ENCODE results near the gene CELF1. TPM values are rescaled to one million over a fixed set of nuclear protein-coding genes. Genes with fewer than 3 reads are reported as not detected.

Gene CELF1
- total and polyA plus RNA-seq, 2 of the 13 experiments (the other 11 are each of a cell fraction or from before 2014, with no cell fraction given): 69.0 to 80.1 TPM

GRCh38 chr11:47565340-47566148 is 12.6 kb upstream of the CELF1 start, which contains the start of gene PTPMT1 (continued):
- TF ChIP-seq, protein P1, sequence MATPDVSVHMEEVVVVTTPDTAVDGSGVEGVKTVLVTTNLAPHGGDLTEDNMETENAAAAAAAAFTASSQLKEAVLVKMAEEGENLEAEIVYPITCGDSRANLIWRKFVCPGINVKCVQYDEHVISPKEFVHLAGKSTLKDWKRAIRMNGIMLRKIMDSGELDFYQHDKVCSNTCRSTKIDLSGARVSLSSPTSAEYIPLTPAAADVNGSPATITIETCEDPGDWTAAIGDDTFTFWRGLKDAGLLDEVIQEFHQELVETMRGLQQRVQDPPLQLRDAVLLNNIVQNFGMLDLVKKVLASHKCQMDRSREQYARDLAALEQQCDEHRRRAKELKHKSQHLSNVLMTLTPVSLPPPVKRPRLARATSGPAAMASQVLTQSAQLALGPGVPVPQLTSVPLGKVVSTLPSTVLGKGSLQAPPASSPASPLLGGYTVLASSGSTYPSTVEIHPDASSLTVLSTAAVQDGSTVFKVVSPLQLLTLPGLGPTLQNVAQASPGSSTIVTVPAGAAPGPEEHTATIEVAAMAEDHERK (CRISPR knock-in tag; IDR thresholded peaks at IDR 0.05; ENCODE audit: low read depth): no peak
- no peak for TF ChIP-seq ZNF850 (CRISPR knock-in tag; conservative IDR thresholded peaks at IDR 0.05)
- TF ChIP-seq, protein P2, sequence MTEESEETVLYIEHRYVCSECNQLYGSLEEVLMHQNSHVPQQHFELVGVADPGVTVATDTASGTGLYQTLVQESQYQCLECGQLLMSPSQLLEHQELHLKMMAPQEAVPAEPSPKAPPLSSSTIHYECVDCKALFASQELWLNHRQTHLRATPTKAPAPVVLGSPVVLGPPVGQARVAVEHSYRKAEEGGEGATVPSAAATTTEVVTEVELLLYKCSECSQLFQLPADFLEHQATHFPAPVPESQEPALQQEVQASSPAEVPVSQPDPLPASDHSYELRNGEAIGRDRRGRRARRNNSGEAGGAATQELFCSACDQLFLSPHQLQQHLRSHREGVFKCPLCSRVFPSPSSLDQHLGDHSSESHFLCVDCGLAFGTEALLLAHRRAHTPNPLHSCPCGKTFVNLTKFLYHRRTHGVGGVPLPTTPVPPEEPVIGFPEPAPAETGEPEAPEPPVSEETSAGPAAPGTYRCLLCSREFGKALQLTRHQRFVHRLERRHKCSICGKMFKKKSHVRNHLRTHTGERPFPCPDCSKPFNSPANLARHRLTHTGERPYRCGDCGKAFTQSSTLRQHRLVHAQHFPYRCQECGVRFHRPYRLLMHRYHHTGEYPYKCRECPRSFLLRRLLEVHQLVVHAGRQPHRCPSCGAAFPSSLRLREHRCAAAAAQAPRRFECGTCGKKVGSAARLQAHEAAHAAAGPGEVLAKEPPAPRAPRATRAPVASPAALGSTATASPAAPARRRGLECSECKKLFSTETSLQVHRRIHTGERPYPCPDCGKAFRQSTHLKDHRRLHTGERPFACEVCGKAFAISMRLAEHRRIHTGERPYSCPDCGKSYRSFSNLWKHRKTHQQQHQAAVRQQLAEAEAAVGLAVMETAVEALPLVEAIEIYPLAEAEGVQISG (CRISPR knock-in tag; IDR thresholded peaks at IDR 0.05): peak; percentile 65
- no peak for TF ChIP-seq POLR2AphosphoS2 (IDR thresholded peaks at IDR 0.05; ENCODE audit: low read depth, low read length)
- TF ChIP-seq, protein P3, sequence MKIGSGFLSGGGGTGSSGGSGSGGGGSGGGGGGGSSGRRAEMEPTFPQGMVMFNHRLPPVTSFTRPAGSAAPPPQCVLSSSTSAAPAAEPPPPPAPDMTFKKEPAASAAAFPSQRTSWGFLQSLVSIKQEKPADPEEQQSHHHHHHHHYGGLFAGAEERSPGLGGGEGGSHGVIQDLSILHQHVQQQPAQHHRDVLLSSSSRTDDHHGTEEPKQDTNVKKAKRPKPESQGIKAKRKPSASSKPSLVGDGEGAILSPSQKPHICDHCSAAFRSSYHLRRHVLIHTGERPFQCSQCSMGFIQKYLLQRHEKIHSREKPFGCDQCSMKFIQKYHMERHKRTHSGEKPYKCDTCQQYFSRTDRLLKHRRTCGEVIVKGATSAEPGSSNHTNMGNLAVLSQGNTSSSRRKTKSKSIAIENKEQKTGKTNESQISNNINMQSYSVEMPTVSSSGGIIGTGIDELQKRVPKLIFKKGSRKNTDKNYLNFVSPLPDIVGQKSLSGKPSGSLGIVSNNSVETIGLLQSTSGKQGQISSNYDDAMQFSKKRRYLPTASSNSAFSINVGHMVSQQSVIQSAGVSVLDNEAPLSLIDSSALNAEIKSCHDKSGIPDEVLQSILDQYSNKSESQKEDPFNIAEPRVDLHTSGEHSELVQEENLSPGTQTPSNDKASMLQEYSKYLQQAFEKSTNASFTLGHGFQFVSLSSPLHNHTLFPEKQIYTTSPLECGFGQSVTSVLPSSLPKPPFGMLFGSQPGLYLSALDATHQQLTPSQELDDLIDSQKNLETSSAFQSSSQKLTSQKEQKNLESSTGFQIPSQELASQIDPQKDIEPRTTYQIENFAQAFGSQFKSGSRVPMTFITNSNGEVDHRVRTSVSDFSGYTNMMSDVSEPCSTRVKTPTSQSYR (CRISPR knock-in tag; IDR thresholded peaks at IDR 0.05; ENCODE audit: borderline replicate concordance): no peak; the same call in 1 of the 2 replicates
- TF ChIP-seq ZNF510 (CRISPR knock-in tag; IDR thresholded peaks at IDR 0.05; ENCODE audit: low read depth): no peak
- TF ChIP-seq DMAP1 (CRISPR knock-in tag; IDR thresholded peaks at IDR 0.05): peak; percentile 71
- TF ChIP-seq ATF7-NPFF (CRISPR knock-in tag; IDR thresholded peaks at IDR 0.05; ENCODE audit: low read depth): peak; percentile 43; the same call in 1 of the 2 replicates
- TF ChIP-seq ZBTB40 (IDR thresholded peaks at IDR 0.05): no peak
- no peak; the same call in 1 of the 2 replicates for TF ChIP-seq ZBTB40 (CRISPR knock-in tag; IDR thresholded peaks at IDR 0.05)
- no peak for TF ChIP-seq SOX13 (IDR thresholded peaks at IDR 0.05)
- no peak; a peak in 1 of 4 replicates for TF ChIP-seq SOX13 (CRISPR knock-in tag; conservative IDR thresholded peaks at IDR 0.05 in 1 of 2, IDR thresholded peaks at IDR 0.05 in 1 of 2)
